ENCODE results near the gene TSC2. TPM values are rescaled to one million over a fixed set of nuclear protein-coding genes. Genes with fewer than 3 reads are reported as not detected.
"Not testable (repeated sequence)": the region's sequence is repeated elsewhere in the genome, so short reads cannot be mapped to it uniquely, and the experiment has no call there.

TSC2 gene
- total and polyA plus RNA-seq, 9 of the 15 experiments (the other 6 are each of a cell fraction or from before 2014, with no cell fraction given), result 1.3 to 68.1 (median 16.6) TPM

GRCh38 chr16:2101581-2101980 is 53.8 kb downstream of the TSC2 start:
- CTCF ChIA-PET (ENCODE audit: low intra/inter-chr PET ratio); H3K4me3 ChIP-seq; H3K27me3 ChIP-seq (ENCODE audit: control insufficient read depth in 2 of 2, insufficient read depth in 2 of 2, low read length in 2 of 2); H2AFZ ChIP-seq (ENCODE audit: low read depth, low read length); intact Hi-C loops (cut with micrococcal nuclease); in situ Hi-C loops (cut with MboI); POLR2A ChIA-PET; H3K27ac ChIP-seq (ENCODE audit: extremely low read depth, low read depth, low read length); FAIRE-seq; H4K20me1 ChIP-seq (replicated peaks; ENCODE audit: control insufficient read depth, insufficient read depth, low read length); H3K9ac ChIP-seq (ENCODE audit: insufficient read depth in 1 of 2, low read depth in 2 of 2, low read length in 2 of 2); DNase-seq (ENCODE audit: extremely low read depth in 1 of 4, low spot score in 3 of 4); BruUV-seq (replicated peaks); H3K4me2 ChIP-seq (ENCODE audit: insufficient read depth, low read length); ATAC-seq; H3K79me2 ChIP-seq (ENCODE audit: control insufficient read depth, insufficient read depth, low read length); H3K9me1 ChIP-seq (ENCODE audit: control insufficient read depth, insufficient read depth, low read length); H3K9me3 ChIP-seq (replicated peaks; ENCODE audit: control insufficient read depth, insufficient read depth, low read depth, low read length); H3K4me1 ChIP-seq (replicated peaks in 1 of 2; ENCODE audit: control insufficient read depth in 2 of 2, insufficient read depth in 2 of 2, low read length in 2 of 2): not testable (repeated sequence)
- H3K36me3 ChIP-seq (ENCODE audit: control insufficient read depth, insufficient read depth, low read length), result peaks cover 18% of the 10 kb centered on the region; the same call in 1 of the 3 replicates
- WGBS (ENCODE audit: insufficient coverage, low coverage, missing lambda C conversion rate), result 85% methylated on average over 9 of the region's 16 CpGs

GRCh38 chr16:2102471-2102870 is 54.7 kb downstream of the TSC2 start:
- no peaks in the 10 kb centered on the region for H3K79me2 ChIP-seq (ENCODE audit: control insufficient read depth, insufficient read depth, low read length)
- POLR2A ChIA-PET, result no interaction called here
- TF ChIP-seq TEAD4 (IDR thresholded peaks at IDR 0.05; ENCODE audit: low read length), result no peak
- TF ChIP-seq TEAD4 (CRISPR knock-in tag; IDR thresholded peaks at IDR 0.05; ENCODE audit: borderline replicate concordance), result no peak
- TF ChIP-seq ZNF398 (CRISPR knock-in tag; IDR thresholded peaks at IDR 0.05), result no peak
- TF ChIP-seq ZNF146 (CRISPR knock-in tag; IDR thresholded peaks at IDR 0.05; ENCODE audit: unreplicated experiment), result no peak
- no peak for TF ChIP-seq PHF8 (IDR thresholded peaks at IDR 0.05; ENCODE audit: borderline replicate concordance, low read length)
- TF ChIP-seq HOMEZ (CRISPR knock-in tag; IDR thresholded peaks at IDR 0.05), result no peak
- TF ChIP-seq LEF1 (IDR thresholded peaks at IDR 0.05), result no peak
- TF ChIP-seq LARP7 (IDR thresholded peaks at IDR 0.05), result no peak
- TF ChIP-seq PKNOX1 (IDR thresholded peaks at IDR 0.05), result no peak
- no peak for TF ChIP-seq ZNF785 (CRISPR knock-in tag; IDR thresholded peaks at IDR 0.05)
- no peak for TF ChIP-seq SRSF1 (IDR thresholded peaks at IDR 0.05; ENCODE audit: low read depth, low read length)
- no peak for TF ChIP-seq RFX1 (IDR thresholded peaks at IDR 0.05)
- TF ChIP-seq RCOR1 (IDR thresholded peaks at IDR 0.05; ENCODE audit: borderline replicate concordance in 1 of 2, low read depth in 2 of 2, low read length in 2 of 2), result no peak

More at GRCh38 chr16:2102471-2102870, 54.7 kb downstream of the TSC2 start:
- H3K27me3 ChIP-seq (ENCODE audit: control insufficient read depth in 2 of 2, insufficient read depth in 2 of 2, low read length in 2 of 2), result no peaks in the 10 kb centered on the region
- no peaks in the 10 kb centered on the region for H3K4me1 ChIP-seq (replicated peaks in 1 of 2; ENCODE audit: control insufficient read depth in 2 of 2, insufficient read depth in 2 of 2, low read length in 2 of 2)
- no peak overlapping the region for H3K9ac ChIP-seq (ENCODE audit: insufficient read depth in 1 of 2, low read depth in 2 of 2, low read length in 2 of 2)
- no peak for FAIRE-seq
- H3K36me3 ChIP-seq (ENCODE audit: control insufficient read depth, insufficient read depth, low read length), result peaks cover 16% of the 10 kb centered on the region; the same call in 1 of the 3 replicates
- no peak for DNase-seq (ENCODE audit: extremely low read depth in 1 of 4, low spot score in 3 of 4)
- no peaks in the 10 kb centered on the region for H4K20me1 ChIP-seq (replicated peaks; ENCODE audit: control insufficient read depth, insufficient read depth, low read length)
- ATAC-seq, result no peak
- no peak overlapping the region for H2AFZ ChIP-seq (ENCODE audit: low read depth, low read length)
- no TSS peak for BruUV-seq (replicated peaks)
- no peaks in the 10 kb centered on the region for H3K9me3 ChIP-seq (replicated peaks; ENCODE audit: control insufficient read depth, insufficient read depth, low read depth, low read length)
- H3K9me1 ChIP-seq (ENCODE audit: control insufficient read depth, insufficient read depth, low read length), result no peaks in the 10 kb centered on the region
- no peak overlapping the region for H3K27ac ChIP-seq (ENCODE audit: extremely low read depth, low read depth, low read length)
- no peak overlapping the region for H3K4me3 ChIP-seq
- in situ Hi-C loops (cut with MboI), result no loop called here
- CTCF ChIA-PET (ENCODE audit: low intra/inter-chr PET ratio), result no interaction called here
- intact Hi-C loops (cut with micrococcal nuclease), result no loop called here
- 99% methylated on average over 15 of the region's 19 CpGs for WGBS (ENCODE audit: insufficient coverage, low coverage, missing lambda C conversion rate)
- no peak overlapping the region for H3K4me2 ChIP-seq (ENCODE audit: insufficient read depth, low read length)

All from K562 (cell line).